GM18505 (cell line): ENCODE results near the gene ZNF492.
"Not testable (repeated sequence)": the region's sequence is repeated elsewhere in the genome, so short reads cannot be mapped to it uniquely, and the experiment has no call there.

Source experiments
- ATAC-seq: cut with Tn5 transposase; IDR thresholded peaks from one replicate; pipeline ENCODE4 v1.9.1; 2021; ENCODE audit not compliant: unreplicated experiment
- POLR2A ChIP-seq: IDR thresholded peaks from 4 replicates; pipeline ENCODE4 v1.6.1; 2011; ENCODE audit warnings: borderline replicate concordance; ENCODE audit not compliant: insufficient read depth, insufficient read length; ENCODE audit errors: extremely low read depth

ZNF492 gene

GRCh38 chr19:22606954-22607652 lies 27.0 kb upstream of the ZNF492 start:
- no peak for TF ChIP-seq POLR2A
- ATAC-seq, result no peak

- TF ChIP-seq POLR2A, result no peak
- no peak for ATAC-seq
These were observed 26.3 kb upstream of the ZNF492 start for GRCh38 chr19:22607653-22608430.

GRCh38 chr19:22608441-22608840 lies 25.7 kb upstream of the ZNF492 start:
- ATAC-seq, result no peak
- no peak for TF ChIP-seq POLR2A

GRCh38 chr19:22609630-22610029 lies 24.5 kb upstream of the ZNF492 start:
- no peak for TF ChIP-seq POLR2A
- ATAC-seq, result no peak

- TF ChIP-seq POLR2A, result no peak
- ATAC-seq, result no peak
These were observed 24.0 kb upstream of the ZNF492 start for GRCh38 chr19:22610121-22610520.

GRCh38 chr19:22612316-22612715 lies 21.8 kb upstream of the ZNF492 start:
- TF ChIP-seq POLR2A, result no peak
- ATAC-seq, result no peak

GRCh38 chr19:22616659-22617058 lies 17.5 kb upstream of the ZNF492 start:
- TF ChIP-seq POLR2A, result no peak
- ATAC-seq, result no peak

- not testable (repeated sequence) for ATAC-seq
These were observed 16.9 kb upstream of the ZNF492 start for GRCh38 chr19:22617181-22617580.

GRCh38 chr19:22617614-22618320 lies 16.4 kb upstream of the ZNF492 start:
- no peak for TF ChIP-seq POLR2A
- no peak for ATAC-seq

GRCh38 chr19:22619371-22619770 lies 14.8 kb upstream of the ZNF492 start:
- no peak for TF ChIP-seq POLR2A
- no peak for ATAC-seq

GRCh38 chr19:22619932-22620331 lies 14.2 kb upstream of the ZNF492 start:
- no peak for TF ChIP-seq POLR2A
- ATAC-seq, result no peak

GRCh38 chr19:22620401-22620800 lies 13.7 kb upstream of the ZNF492 start:
- ATAC-seq, result no peak
- TF ChIP-seq POLR2A, result no peak

GRCh38 chr19:22620912-22621311 lies 13.2 kb upstream of the ZNF492 start:
- ATAC-seq, result no peak
- TF ChIP-seq POLR2A, result no peak

GRCh38 chr19:22622020-22622419 lies 12.1 kb upstream of the ZNF492 start:
- TF ChIP-seq POLR2A, result no peak
- no peak for ATAC-seq
